ENCODE results near the gene ATP4A.

- TF ChIP-seq CTCF (IDR thresholded peaks at IDR 0.05; ENCODE audit: insufficient read depth, low read depth, low read length) = no peak
- TF ChIP-seq EZH2 (IDR thresholded peaks at IDR 0.05; ENCODE audit: insufficient read depth, low read length) = no peak
Observed at GRCh38 chr19:35508129-35508528, 55.3 kb downstream of the ATP4A start.
